Mucosa of descending colon (tissue), 3 donors: ENCODE data around the gene CMAS. TPM values are rescaled to one million over a fixed set of nuclear protein-coding genes. Genes with fewer than 3 reads are reported as not detected.

ENCODE experiments used
- ATAC-seq: fragments of 200-7000 bp; cut with Tn5 transposase; one replicate; pipeline ENCODE4 v1.9.1; 2020; ENCODE audit warnings: mild to moderate bottlenecking, moderate library complexity
- DNase-seq, 3 donors: peaks; one replicate each; pipeline ENCODE4 v3.0.0-alpha.2; 2020
- H3K36me3 ChIP-seq: fragments of 200-600 bp; one replicate; pipeline ENCODE4 v1.8.0; 2021; ENCODE audit warnings: low read depth, mild to moderate bottlenecking
- H3K4me1 ChIP-seq: fragments of 200-600 bp; one replicate; pipeline ENCODE4 v1.8.0; 2021; ENCODE audit warnings: low read depth, mild to moderate bottlenecking
- H3K4me3 ChIP-seq: fragments of 200-600 bp; one replicate; pipeline ENCODE4 v1.8.0; 2021; ENCODE audit warnings: mild to moderate bottlenecking
- H3K9me3 ChIP-seq: fragments of 200-600 bp; one replicate; pipeline ENCODE4 v1.8.0; 2021; ENCODE audit warnings: mild to moderate bottlenecking
- intact Hi-C, 2 donors: fragments of 100-400 bp; cut with DNase I in 1 of 2; cut with micrococcal nuclease in 1 of 2; formaldehyde crosslinking; loops; one replicate each; pipeline versions ENCODE4 v1.11.0 to v1.11.1; 2022; cut with DNase I, micrococcal nuclease
- total RNA-seq, 3 donors: library from RNA; stranded (reverse); fragmentation: NEBNext Ultra II Directional in 2 of 3; extraction: Animal tissue kit (Norgen Biotek cat#: 25700) in 2 of 3; gene quantifications; one replicate each; pipeline versions ENCODE4 v1.2.1 to v1.2.4, GENCODE V29; 2021 to 2023
- TF ChIP-seq, protein P1 (sequence below): fragments of 200-600 bp; IDR thresholded peaks from one replicate; pipeline ENCODE4 v1.8.0; 2022; ENCODE audit warnings: antibody characterized with exemption, mild to moderate bottlenecking
- donor health status: DM: no; HTN: no; CAD: no; lungs with moderate emphysema.
- donor health status: DM: no; HTN: no; CAD: no.
- donor health status: DM: no; HTN: yes; CAD: no.

CMAS gene
- total RNA-seq, 3 donors from 2014 or later, result 70.1 to 139 (median 121) TPM

DNA sequence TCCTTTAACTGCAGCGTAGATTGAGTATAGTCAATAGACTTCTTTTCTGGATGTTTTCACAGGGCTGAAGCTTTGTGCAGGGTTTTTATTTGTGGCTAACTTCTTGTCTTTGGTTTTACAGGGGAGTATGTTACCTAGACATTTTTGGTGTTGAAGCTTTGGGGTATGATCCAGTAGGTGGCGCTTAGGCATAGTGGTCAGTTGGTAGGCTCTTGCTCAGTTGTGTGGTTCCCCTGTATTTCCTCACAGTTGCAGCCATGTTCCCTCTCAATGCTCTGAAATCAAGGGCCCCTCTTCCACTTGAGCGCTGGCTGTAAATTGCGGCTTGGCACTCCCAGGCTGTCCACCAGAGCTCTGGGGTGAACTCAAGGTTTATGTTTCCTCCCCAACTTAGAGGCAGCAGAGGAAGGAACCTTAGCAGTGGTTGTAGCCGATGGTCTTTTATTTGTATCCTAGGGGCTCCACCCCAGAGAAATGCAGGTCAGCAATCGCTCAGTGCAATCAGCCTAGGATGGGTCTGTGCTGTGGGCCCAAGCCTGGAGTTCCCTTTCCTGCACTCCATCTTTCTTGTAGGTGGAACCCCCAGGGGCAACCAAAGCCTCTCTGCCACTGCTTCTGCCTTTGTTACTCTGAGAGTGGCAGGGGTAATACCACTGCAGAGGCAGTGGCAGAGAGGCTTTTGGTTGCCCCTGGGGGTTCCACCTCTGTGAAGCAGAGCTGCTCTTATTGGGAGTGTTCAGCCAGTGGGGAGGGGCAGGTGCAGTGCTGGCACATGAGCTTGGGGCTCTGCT is 55.1 kb downstream of the CMAS start:
- Histone ChIP-seq H3K36me3 (no peaks in the 10 kb centered on the region), H3K4me1 (no peaks in the 10 kb centered on the region), H3K9me3 (no peaks in the 10 kb centered on the region), H3K4me3 (no peak overlapping the region)
- TF ChIP-seq, protein P1, sequence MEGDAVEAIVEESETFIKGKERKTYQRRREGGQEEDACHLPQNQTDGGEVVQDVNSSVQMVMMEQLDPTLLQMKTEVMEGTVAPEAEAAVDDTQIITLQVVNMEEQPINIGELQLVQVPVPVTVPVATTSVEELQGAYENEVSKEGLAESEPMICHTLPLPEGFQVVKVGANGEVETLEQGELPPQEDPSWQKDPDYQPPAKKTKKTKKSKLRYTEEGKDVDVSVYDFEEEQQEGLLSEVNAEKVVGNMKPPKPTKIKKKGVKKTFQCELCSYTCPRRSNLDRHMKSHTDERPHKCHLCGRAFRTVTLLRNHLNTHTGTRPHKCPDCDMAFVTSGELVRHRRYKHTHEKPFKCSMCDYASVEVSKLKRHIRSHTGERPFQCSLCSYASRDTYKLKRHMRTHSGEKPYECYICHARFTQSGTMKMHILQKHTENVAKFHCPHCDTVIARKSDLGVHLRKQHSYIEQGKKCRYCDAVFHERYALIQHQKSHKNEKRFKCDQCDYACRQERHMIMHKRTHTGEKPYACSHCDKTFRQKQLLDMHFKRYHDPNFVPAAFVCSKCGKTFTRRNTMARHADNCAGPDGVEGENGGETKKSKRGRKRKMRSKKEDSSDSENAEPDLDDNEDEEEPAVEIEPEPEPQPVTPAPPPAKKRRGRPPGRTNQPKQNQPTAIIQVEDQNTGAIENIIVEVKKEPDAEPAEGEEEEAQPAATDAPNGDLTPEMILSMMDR, result no peak
- intact Hi-C loops, result loop anchor here in 1 of 2 donors (5.0 kb wide), 1 partner anchor 236 kb away; no protein-coding TSS in a partner anchor
- peak in 1 of 3 donors; percentile 77 for DNase-seq
- ATAC-seq, result peak; percentile 70

DNA sequence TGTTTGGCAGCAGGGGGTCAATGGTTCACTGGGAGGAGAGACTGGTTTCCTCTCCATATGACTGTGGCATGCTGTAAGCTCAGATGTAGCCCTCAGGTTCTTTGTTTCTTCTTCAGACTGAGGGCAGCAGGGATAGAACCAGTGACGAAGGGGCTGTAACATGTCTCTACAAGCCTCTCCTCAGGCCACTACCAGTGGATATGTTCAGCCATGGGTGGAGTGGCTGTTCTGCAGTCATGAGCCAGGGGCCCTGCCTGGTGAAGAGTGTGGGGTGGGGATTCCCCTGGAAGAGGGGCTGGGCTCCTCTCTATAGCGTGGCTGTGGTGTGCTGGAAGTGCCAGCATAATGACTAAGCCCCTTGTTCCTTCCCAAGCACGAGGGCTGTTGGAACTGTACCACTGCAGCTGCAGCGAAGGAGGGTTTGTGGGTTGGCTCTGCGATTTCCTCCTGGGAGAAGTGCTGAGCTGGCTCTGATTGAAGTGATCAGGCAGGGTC is 55.8 kb downstream of the CMAS start:
- intact Hi-C loops, result loop anchor here in 1 of 2 donors (5.0 kb wide), 1 partner anchor 236 kb away; no protein-coding TSS in a partner anchor
- Histone ChIP-seq H3K36me3 (no peaks in the 10 kb centered on the region), H3K4me3 (no peak overlapping the region), H3K9me3 (no peaks in the 10 kb centered on the region), H3K4me1 (no peaks in the 10 kb centered on the region)
- TF ChIP-seq, protein P1, result no peak
- DNase-seq (peak in 1 of 3 donors; percentile 17), ATAC-seq (peak; percentile 56)

DNA sequence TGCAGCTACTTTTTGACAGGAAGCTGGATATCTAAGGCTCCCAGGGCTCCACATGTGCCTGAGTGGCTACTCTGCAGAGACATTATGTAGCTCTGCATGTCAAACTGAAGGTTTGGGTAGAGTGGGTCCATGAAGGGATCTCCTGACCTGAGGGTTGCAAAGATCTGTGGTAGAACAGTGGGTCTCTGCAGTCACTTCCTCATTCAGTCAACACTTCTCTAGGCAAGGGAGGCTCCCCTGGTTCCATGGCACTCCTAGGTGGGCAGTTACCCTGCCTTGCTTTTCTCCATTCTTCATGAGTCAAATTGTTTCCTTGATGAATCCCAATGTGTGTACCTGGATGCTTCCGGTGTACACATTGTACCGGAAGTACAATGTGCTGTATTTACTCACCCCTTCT is 57.4 kb downstream of the CMAS start:
- DNase-seq (no peak), ATAC-seq (no peak)
- no peaks in the 10 kb centered on the region for H3K4me1 ChIP-seq
- intact Hi-C loops, result loop anchor here in 1 of 2 donors (5.0 kb wide), 1 partner anchor 234 kb away; no protein-coding TSS in a partner anchor
- no peaks in the 10 kb centered on the region for H3K36me3 ChIP-seq
- TF ChIP-seq, protein P1, result no peak
- H3K9me3 ChIP-seq, result no peaks in the 10 kb centered on the region
- H3K4me3 ChIP-seq, result no peak overlapping the region

DNA sequence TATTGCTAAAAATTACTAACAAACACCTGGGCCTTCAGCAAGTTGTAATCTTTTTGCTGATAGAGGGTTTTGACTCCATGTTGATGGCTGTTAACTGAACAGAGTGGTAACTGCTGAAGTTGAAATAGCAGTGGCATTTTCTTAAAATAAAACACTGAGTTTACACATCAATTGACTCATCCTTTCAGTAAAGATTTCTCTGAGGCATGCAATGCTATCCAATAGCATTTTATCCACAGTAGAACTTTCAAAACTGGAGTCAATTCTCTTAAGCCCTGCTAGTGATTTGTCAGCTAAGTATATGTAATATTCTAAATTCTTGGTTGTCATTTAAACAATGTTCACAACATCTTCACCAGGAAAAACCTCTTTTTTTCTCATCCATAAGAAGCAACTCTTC is 59.5 kb downstream of the CMAS start:
- intact Hi-C loops, result no loop called here
- TF ChIP-seq, protein P1, result no peak
- DNase-seq (no peak), ATAC-seq (no peak)
- no peaks in the 10 kb centered on the region for H3K9me3 ChIP-seq
- H3K36me3 ChIP-seq, result no peaks in the 10 kb centered on the region
- H3K4me1 ChIP-seq, result no peaks in the 10 kb centered on the region
- H3K4me3 ChIP-seq, result no peak overlapping the region

DNA sequence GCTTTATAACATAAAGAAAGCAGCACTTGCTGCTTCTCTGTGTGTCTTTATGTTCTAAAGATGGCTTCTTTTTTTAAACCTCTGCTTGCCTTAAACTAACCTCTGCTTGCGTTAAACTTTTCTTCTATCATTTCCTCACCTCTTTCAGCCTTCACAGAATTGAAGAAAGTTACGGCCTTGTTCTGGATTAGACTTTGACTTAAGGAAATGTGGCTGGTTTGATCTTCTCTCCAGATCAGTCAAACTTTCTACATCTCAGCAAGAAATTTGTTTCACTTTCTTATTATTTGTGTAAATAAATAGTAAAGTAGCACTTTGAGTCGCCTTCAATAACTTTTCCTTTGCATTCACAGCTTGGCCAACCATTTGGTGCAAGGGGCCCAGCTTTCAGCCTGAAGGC is 64.2 kb downstream of the CMAS start:
- TF ChIP-seq, protein P1, result no peak
- intact Hi-C loops, result no loop called here
- Histone ChIP-seq H3K36me3 (no peaks in the 10 kb centered on the region), H3K4me1 (no peaks in the 10 kb centered on the region), H3K9me3 (no peaks in the 10 kb centered on the region), H3K4me3 (no peak overlapping the region)
- no peak for DNase-seq
- ATAC-seq, result no peak

Other genes starting within 250 kb of the CMAS start
- gene ABCC9, start 104.8 kb upstream of the CMAS start, total RNA-seq, result 10 to 100 TPM in 1 of 3 donors, 1 to 10 TPM in 1, under 1 TPM in 1; 0.67 to 60.6 (median 7.3) TPM